Pancreas (tissue), 10 donors: ENCODE results near the gene USP19. TPM values are rescaled to one million over a fixed set of nuclear protein-coding genes. Genes with fewer than 3 reads are reported as not detected.

Experiments used
- ATAC-seq, 4 donors: fragments of 200-7000 bp; cut with Tn5 transposase; one replicate each; pipeline versions ENCODE4 v1.8.0 to v1.9.1; 2020; ENCODE audit warnings: mild to moderate bottlenecking in 4 of 4, moderate library complexity in 4 of 4
- DNase-seq, 6 donors: peaks; one replicate each; pipeline ENCODE4 v3.0.0-alpha.2; 2020
- FAIRE-seq: peaks from 2 replicates; lab custom pipeline; 2012; peaks lifted over from hg19 to GRCh38; lab: Jason Lieb, UNC
- H3K27ac ChIP-seq, 4 donors: fragments of 200-600 bp; sonication (generic); 1 replicate in 3 of 4; 2 replicates in 1 of 4; pipeline versions ENCODE4 v1.5.0 to v1.8.0; 2020
- H3K27me3 ChIP-seq, 4 donors: fragments of 200-600 bp; one replicate each; pipeline ENCODE4 v1.8.0; 2021
- H3K36me3 ChIP-seq, 3 donors: fragments of 200-600 bp; sonication (generic) in 1 of 3; one replicate each; pipeline versions ENCODE4 v1.5.0 to v1.8.0; 2020 to 2021
- H3K4me1 ChIP-seq, 3 donors: fragments of 200-600 bp; one replicate each; pipeline ENCODE4 v1.8.0; 2021
- H3K4me3 ChIP-seq, 4 donors: fragments of 200-600 bp; sonication (generic) in 2 of 4; one replicate each; pipeline versions ENCODE4 v1.5.0 to v1.8.0; 2020 to 2021
- H3K9me3 ChIP-seq, 4 donors: fragments of 200-600 bp; one replicate each; pipeline ENCODE4 v1.8.0; 2021
- CTCF ChIP-seq, 4 donors: fragments of 200-600 bp; sonication (generic) in 3 of 4; IDR thresholded peaks; one replicate each; pipeline versions ENCODE4 v1.5.0 to v1.8.0; 2021; ENCODE audit warnings: antibody characterized with exemption in 4 of 4
- WGBS, 2 donors: extraction: QIAGEN DNeasy Blood & Tissue Kit; methylation state at CpG; one replicate each; pipeline ENCODE4 v1.1.7; 2013; 5-methylcytosine and 5-hydroxymethylcytosine counted together
- intact Hi-C, 3 donors: fragments of 100-400 bp; cut with DNase I; formaldehyde crosslinking; loops; one replicate each; pipeline versions ENCODE4 v1.11.1 to v1.14.2; 2022
- microRNA-seq, 2 donors: library from miRNA; unstranded; fragments of <30 nt; microRNA quantifications; one replicate each; pipeline versions ENCODE4 to v1.1.0, GENCODE V29; 2019 to 2020
- polyA plus RNA-seq, 2 donors: library from polyadenylated mRNA; stranded (reverse); fragments of 200-250 nt; gene quantifications; one replicate each; pipeline ENCODE4 v1.2.3, GENCODE V29; 2013
- total RNA-seq, 6 donors: library from RNA; stranded (reverse); fragmentation: NEBNext Ultra II Directional in 4 of 6; extraction: Animal tissue kit (Norgen Biotek cat#: 25700) in 4 of 6; gene quantifications; one replicate each; pipeline versions ENCODE4 v1.2.1 to v1.2.4, GENCODE V29; 2021 to 2023
- donor health status: healthy with polysubstance abuse.
- donor health status: DM: no; HTN: no; CAD: no; lungs with moderate emphysema.
- donor health status: DM: no; HTN: no; CAD: no.
- donor health status: control.
- donor health status: control.
- donor health status: Bipolar disorder and iron deficiency.
- donor health status: DM: yes; HTN: yes; CAD: no.
- donor health status: DM: no; HTN: no; CAD: no.
- donor health status: DM: no; HTN: no; CAD: no.
- donor health status: DM: yes; HTN: yes; CAD: no.

Gene USP19
- total and polyA plus RNA-seq, 8 donors: 20.7 to 44.2 (median 25.8) TPM

- no peak for DNase-seq
- no peak for FAIRE-seq
- Histone ChIP-seq H3K4me3 (no peak overlapping the region), H3K36me3 (peaks cover 0 to 3% (median 3%) of the 10 kb centered on the region in 3 donors), H3K9me3 (no peaks in the 10 kb centered on the region), H3K27ac (no peak overlapping the region), H3K27me3 (no peaks in the 10 kb centered on the region), H3K4me1 (no peaks in the 10 kb centered on the region)
- 94 to 95% methylated on average over 8 of the region's 8 CpGs for WGBS, 2 donors
- ATAC-seq: no peak
- no peak for TF ChIP-seq CTCF (IDR thresholded peaks at IDR 0.05)
- intact Hi-C loops: no loop called here
Observed at GRCh38 chr3:49081429-49081828, 39.2 kb downstream of the USP19 start.

GRCh38 chr3:49079270-49079669 is 41.4 kb downstream of the USP19 start:
- TF ChIP-seq CTCF (IDR thresholded peaks at IDR 0.05): no peak
- ATAC-seq (no peak), FAIRE-seq (peak; percentile 86), DNase-seq (no peak)
- WGBS, 2 donors: 95% methylated on average over 2 of the region's 2 CpGs
- no peaks in the 10 kb centered on the region for H3K9me3 ChIP-seq
- no peak overlapping the region for H3K4me3 ChIP-seq
- H3K36me3 ChIP-seq: peaks cover 1 to 25% (median 14%) of the 10 kb centered on the region in 3 donors
- H3K27me3 ChIP-seq: no peaks in the 10 kb centered on the region
- intact Hi-C loops: no loop called here
- H3K27ac ChIP-seq: no peak overlapping the region
- no peaks in the 10 kb centered on the region for H3K4me1 ChIP-seq

- DNase-seq (no peak), FAIRE-seq (no peak), ATAC-seq (no peak)
- no peaks in the 10 kb centered on the region for H3K4me1 ChIP-seq
- peaks cover 3 to 36% (median 32%) of the 10 kb centered on the region in 3 donors for H3K36me3 ChIP-seq
- intact Hi-C loops: no loop called here
- no peaks in the 10 kb centered on the region for H3K9me3 ChIP-seq
- no peak for TF ChIP-seq CTCF (IDR thresholded peaks at IDR 0.05)
- 92 to 94% methylated on average over 4 of the region's 4 CpGs for WGBS, 2 donors
- no peak overlapping the region for H3K4me3 ChIP-seq
- H3K27ac ChIP-seq: no peak overlapping the region
- H3K27me3 ChIP-seq: no peaks in the 10 kb centered on the region
Observed at GRCh38 chr3:49076646-49077045, 44.0 kb downstream of the USP19 start.

DNA sequence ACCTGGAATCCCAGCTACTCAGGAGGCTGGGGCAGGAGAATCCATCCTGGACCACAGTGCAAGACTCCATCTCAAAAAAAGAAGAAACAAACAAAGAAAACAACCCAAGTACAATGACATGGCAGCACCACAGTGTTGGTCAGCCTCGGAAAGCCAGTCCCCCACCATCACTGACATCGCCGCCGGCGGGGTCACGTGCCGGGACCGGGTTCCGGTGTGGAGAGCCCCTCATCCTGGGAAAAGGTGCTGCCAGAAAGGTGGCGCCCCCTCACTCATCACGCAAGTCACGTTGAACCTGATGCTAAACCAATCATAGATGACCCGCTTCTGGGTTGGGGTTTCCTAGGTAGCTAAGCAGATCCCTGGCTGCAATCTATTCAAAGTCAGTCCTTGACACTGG is 44.5 kb downstream of the USP19 start:
- 95% methylated on average over 13 of the region's 13 CpGs for WGBS, 2 donors
- FAIRE-seq (no peak), DNase-seq (no peak), ATAC-seq (no peak)
- no peak for TF ChIP-seq CTCF (IDR thresholded peaks at IDR 0.05)
- Histone ChIP-seq H3K27ac (no peak overlapping the region), H3K27me3 (no peaks in the 10 kb centered on the region), H3K36me3 (peaks cover 3 to 40% (median 33%) of the 10 kb centered on the region in 3 donors), H3K4me3 (no peak overlapping the region), H3K9me3 (no peaks in the 10 kb centered on the region), H3K4me1 (no peaks in the 10 kb centered on the region)
- intact Hi-C loops: no loop called here

Small RNA genes lying within 50 kb of the gene (microRNA-seq; reads per million reads assigned to microRNA genes)
- 0 reads per million in 2 donors for gene MIR6890

Other genes starting within 250 kb of the USP19 start
- gene SLC25A20, start 221.9 kb downstream of the USP19 start, total RNA-seq: 10 to 100 TPM in 3 of 6 donors, 1 to 10 TPM in 3; 8.3 to 15.7 (median 10.0) TPM
- 10 to 100 TPM in 1 of 2 donors, 1 to 10 TPM in 1; 9.6 to 14.8 TPM for gene SLC25A20, start 221.9 kb downstream of the USP19 start, polyA plus RNA-seq
- 10 to 100 TPM; 33.3 to 45.8 (median 40.4) TPM for gene ARIH2, start 202.0 kb downstream of the USP19 start, total RNA-seq
- 10 to 100 TPM; 50.0 to 53.6 TPM for gene ARIH2, start 202.0 kb downstream of the USP19 start, polyA plus RNA-seq
- gene P4HTM, start 130.6 kb downstream of the USP19 start, total RNA-seq: 10 to 100 TPM; 29.9 to 42.4 (median 38.0) TPM
- gene P4HTM, start 130.6 kb downstream of the USP19 start, polyA plus RNA-seq: 100 to 1,000 TPM in 1 of 2 donors, 10 to 100 TPM in 1; 56.6 to 108 TPM
- 100 to 1,000 TPM in 1 of 6 donors, 10 to 100 TPM in 5; 57.1 to 155 (median 83.4) TPM for gene WDR6, start 113.4 kb downstream of the USP19 start, total RNA-seq
- 100 to 1,000 TPM; 271 to 374 TPM for gene WDR6, start 113.4 kb downstream of the USP19 start, polyA plus RNA-seq
- 10 to 100 TPM; 19.5 to 31.8 (median 25.3) TPM for gene DALRD3, start 102.2 kb downstream of the USP19 start, total RNA-seq
- 10 to 100 TPM; 37.1 to 57.2 TPM for gene DALRD3, start 102.2 kb downstream of the USP19 start, polyA plus RNA-seq
- gene NDUFAF3, start 98.7 kb downstream of the USP19 start, total RNA-seq: 10 to 100 TPM; 20.9 to 33.9 (median 30.6) TPM
- gene NDUFAF3, start 98.7 kb downstream of the USP19 start, polyA plus RNA-seq: 10 to 100 TPM; 63.7 to 72.1 TPM
- 100 to 1,000 TPM; 107 to 320 (median 174) TPM for gene IMPDH2, start 91.4 kb downstream of the USP19 start, total RNA-seq
- gene IMPDH2, start 91.4 kb downstream of the USP19 start, polyA plus RNA-seq: 100 to 1,000 TPM; 147 to 150 TPM
- 10 to 100 TPM; 20.9 to 48.1 (median 28.2) TPM for gene QRICH1, start 26.8 kb downstream of the USP19 start, total RNA-seq
- 10 to 100 TPM; 27.8 to 46.3 TPM for gene QRICH1, start 26.8 kb downstream of the USP19 start, polyA plus RNA-seq
- 100 to 1,000 TPM in 5 of 6 donors, 10 to 100 TPM in 1; 82.0 to 148 (median 131) TPM for gene QARS1, start 16.1 kb downstream of the USP19 start, total RNA-seq
- gene QARS1, start 16.1 kb downstream of the USP19 start, polyA plus RNA-seq: 100 to 1,000 TPM; 197 to 213 TPM
- 100 to 1,000 TPM in 2 of 6 donors, 10 to 100 TPM in 4; 74.4 to 215 (median 90.4) TPM for gene LAMB2, start 12.2 kb upstream of the USP19 start, total RNA-seq
- 100 to 1,000 TPM; 438 to 483 TPM for gene LAMB2, start 12.2 kb upstream of the USP19 start, polyA plus RNA-seq
- gene CCDC71, start 45.5 kb upstream of the USP19 start, total RNA-seq: 10 to 100 TPM in 1 of 6 donors, 1 to 10 TPM in 5; 5.9 to 11.0 (median 8.3) TPM
- 10 to 100 TPM in 1 of 2 donors, 1 to 10 TPM in 1; 7.6 to 10.2 TPM for gene CCDC71, start 45.5 kb upstream of the USP19 start, polyA plus RNA-seq
- 10 to 100 TPM in 3 of 6 donors, 1 to 10 TPM in 3; 5.5 to 13.7 (median 10.0) TPM for gene KLHDC8B, start 50.8 kb upstream of the USP19 start, total RNA-seq
- gene KLHDC8B, start 50.8 kb upstream of the USP19 start, polyA plus RNA-seq: 10 to 100 TPM; 11.8 to 19.1 TPM
- 1 to 10 TPM in 4 of 6 donors, under 1 TPM in 2; 0.83 to 2.6 (median 1.5) TPM for gene C3orf62, start 156.4 kb upstream of the USP19 start, total RNA-seq
- gene C3orf62, start 156.4 kb upstream of the USP19 start, polyA plus RNA-seq: 1 to 10 TPM; 4.4 to 7.2 TPM
- 10 to 100 TPM; 17.7 to 37.1 (median 22.1) TPM for gene USP4, start 219.2 kb upstream of the USP19 start, total RNA-seq
- gene USP4, start 219.2 kb upstream of the USP19 start, polyA plus RNA-seq: 10 to 100 TPM; 26.8 to 35.0 TPM
- 100 to 1,000 TPM in 1 of 6 donors, 10 to 100 TPM in 5; 30.8 to 157 (median 66.6) TPM for gene GPX1, start 237.5 kb upstream of the USP19 start, total RNA-seq
- gene GPX1, start 237.5 kb upstream of the USP19 start, polyA plus RNA-seq: 100 to 1,000 TPM; 114 to 121 TPM